ENCODE data around the gene NGRN. TPM values are rescaled to one million over a fixed set of nuclear protein-coding genes. Genes with fewer than 3 reads are reported as not detected.
A peak's percentile ranks its signal among the peaks of the same experiment; 100 is the strongest.
"Not testable (repeated sequence)": the region's sequence is repeated elsewhere in the genome, so short reads cannot be mapped to it uniquely, and the experiment has no call there.

The NGRN gene
- total RNA-seq, 3 donors from 2014 or later = 41.7 to 111 (median 54.1) TPM

DNA sequence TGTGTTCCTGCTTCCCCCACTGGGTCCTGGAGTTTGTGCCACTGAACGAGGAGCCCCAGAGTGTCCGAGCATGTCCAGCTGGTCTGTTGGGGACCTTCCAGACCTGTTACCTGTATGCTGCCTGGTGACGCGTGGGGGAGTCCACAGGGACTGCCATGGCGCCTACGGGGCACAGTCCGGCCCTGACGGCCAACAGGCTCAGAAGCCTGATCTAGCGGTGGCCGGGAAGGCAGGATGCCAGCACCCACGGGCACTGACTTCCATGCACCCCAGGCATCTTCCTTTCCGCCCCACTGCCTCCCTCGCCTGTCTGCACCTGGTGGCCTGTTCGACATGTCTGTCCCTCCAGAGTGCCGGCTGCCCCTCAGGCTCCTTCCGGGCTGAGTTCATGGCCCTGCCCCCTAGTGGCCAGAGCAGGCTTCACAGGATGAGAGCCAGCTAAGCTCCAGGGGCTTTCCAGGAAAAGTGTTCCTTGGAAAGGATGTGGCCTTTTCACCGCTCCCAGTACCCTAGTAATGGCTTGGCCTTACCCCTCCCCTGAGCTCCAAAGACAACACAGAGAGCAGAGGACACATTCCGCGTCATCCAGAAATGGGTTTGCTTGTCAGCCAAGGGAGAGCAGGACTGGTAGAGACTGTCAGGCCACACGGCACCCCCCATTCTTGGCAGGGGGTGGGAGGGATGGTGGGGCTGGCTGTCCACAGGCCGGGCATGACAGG lies 35.7 kb downstream of the NGRN start:
- DNase-seq (peak; percentile 67 to 78 (median 74)), ATAC-seq (peak; percentile 72)
- Histone ChIP-seq H3K9me3 (no peaks in the 10 kb centered on the region), H3K36me3 (ENCODE audit: low read depth) (no peaks in the 10 kb centered on the region), H3K4me1 (ENCODE audit: low read depth) (no peaks in the 10 kb centered on the region), H3K4me3 (no peak overlapping the region)
- intact Hi-C loops (cut with DNase I, micrococcal nuclease) = no loop called here
- TF ChIP-seq, protein P1, sequence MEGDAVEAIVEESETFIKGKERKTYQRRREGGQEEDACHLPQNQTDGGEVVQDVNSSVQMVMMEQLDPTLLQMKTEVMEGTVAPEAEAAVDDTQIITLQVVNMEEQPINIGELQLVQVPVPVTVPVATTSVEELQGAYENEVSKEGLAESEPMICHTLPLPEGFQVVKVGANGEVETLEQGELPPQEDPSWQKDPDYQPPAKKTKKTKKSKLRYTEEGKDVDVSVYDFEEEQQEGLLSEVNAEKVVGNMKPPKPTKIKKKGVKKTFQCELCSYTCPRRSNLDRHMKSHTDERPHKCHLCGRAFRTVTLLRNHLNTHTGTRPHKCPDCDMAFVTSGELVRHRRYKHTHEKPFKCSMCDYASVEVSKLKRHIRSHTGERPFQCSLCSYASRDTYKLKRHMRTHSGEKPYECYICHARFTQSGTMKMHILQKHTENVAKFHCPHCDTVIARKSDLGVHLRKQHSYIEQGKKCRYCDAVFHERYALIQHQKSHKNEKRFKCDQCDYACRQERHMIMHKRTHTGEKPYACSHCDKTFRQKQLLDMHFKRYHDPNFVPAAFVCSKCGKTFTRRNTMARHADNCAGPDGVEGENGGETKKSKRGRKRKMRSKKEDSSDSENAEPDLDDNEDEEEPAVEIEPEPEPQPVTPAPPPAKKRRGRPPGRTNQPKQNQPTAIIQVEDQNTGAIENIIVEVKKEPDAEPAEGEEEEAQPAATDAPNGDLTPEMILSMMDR (IDR thresholded peaks at IDR 0.05) = peak; percentile 85

DNA sequence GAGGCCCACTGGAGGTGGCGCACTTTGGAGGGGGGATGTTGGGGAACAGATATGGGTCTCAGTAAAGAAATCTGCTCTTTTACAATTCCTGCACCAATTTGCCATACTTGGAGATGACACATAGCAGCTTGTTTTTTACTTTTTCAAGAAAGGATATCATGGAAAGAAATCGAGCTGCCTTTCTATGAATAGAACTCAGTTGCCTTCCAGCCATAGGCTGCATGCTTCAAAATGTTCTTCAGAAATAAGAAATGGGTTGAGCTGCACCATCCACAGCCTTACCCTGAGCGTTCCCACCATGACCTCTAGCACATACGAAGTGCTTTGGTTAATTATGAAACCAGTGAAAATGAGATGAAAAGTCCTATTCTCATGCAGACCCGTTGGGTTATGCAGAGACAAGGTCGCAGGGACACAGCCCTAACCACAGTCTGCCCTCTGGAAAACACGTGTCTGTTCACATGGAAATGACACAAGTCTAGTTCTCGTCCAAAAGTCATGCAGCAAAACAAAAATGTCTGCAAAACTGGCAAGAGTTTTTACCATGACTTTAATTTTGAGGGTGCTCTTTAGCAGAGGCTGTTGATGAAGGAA lies 36.3 kb downstream of the NGRN start:
- H3K36me3 ChIP-seq (ENCODE audit: low read depth) = no peaks in the 10 kb centered on the region
- intact Hi-C loops (cut with DNase I, micrococcal nuclease) = no loop called here
- H3K4me1 ChIP-seq (ENCODE audit: low read depth) = no peaks in the 10 kb centered on the region
- DNase-seq (no peak), ATAC-seq (no peak)
- no peak overlapping the region for H3K4me3 ChIP-seq
- H3K9me3 ChIP-seq = no peaks in the 10 kb centered on the region
- TF ChIP-seq, protein P1 (IDR thresholded peaks at IDR 0.05) = no peak

DNA sequence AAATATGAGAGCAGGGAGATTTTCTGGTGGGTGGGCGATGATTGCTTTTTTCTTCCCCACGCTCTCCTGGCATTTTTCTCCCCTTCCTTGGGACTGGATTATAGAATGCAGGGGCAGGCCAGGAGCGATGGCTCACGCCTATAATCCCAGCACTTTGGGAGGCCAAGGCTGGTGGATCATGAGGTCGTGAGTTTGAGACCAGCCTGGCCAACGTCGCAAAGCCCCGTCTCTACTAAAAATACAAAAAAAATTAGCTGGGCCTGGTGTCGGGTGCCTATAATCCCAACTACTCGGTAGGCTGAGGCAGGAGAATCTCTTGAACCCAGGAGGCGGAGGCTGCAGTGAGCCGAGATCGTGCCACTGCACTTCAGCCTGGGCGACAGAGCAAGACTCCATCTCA lies 39.9 kb downstream of the NGRN start:
- H3K9me3 ChIP-seq; H3K4me3 ChIP-seq; H3K4me1 ChIP-seq (ENCODE audit: low read depth); ATAC-seq; intact Hi-C loops (cut with DNase I, micrococcal nuclease); H3K36me3 ChIP-seq (ENCODE audit: low read depth); DNase-seq: not testable (repeated sequence)

DNA sequence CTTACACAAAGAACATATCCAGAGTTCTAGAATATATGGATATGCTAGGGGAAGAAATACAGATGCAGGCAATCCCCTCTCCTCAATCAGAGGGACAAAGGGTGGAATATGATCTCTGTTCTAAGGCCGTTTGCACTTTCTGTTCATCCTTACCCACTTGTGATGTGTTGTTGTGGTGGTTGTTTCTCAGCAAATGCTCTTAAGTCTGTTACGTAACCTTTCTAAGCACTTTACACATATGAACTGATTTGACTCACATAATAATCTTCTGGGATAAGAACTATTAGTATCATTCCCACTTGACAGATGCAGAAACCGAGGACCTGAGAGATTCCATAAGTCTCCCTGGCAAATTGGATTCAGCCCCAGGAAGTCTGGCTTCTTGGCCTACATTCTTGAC lies 40.5 kb downstream of the NGRN start:
- TF ChIP-seq, protein P1 (IDR thresholded peaks at IDR 0.05) = no peak
- H3K4me1 ChIP-seq (ENCODE audit: low read depth) = no peaks in the 10 kb centered on the region
- no peak overlapping the region for H3K4me3 ChIP-seq
- H3K36me3 ChIP-seq (ENCODE audit: low read depth) = no peaks in the 10 kb centered on the region
- intact Hi-C loops (cut with DNase I, micrococcal nuclease) = no loop called here
- no peaks in the 10 kb centered on the region for H3K9me3 ChIP-seq
- no peak for DNase-seq
- ATAC-seq = no peak

DNA sequence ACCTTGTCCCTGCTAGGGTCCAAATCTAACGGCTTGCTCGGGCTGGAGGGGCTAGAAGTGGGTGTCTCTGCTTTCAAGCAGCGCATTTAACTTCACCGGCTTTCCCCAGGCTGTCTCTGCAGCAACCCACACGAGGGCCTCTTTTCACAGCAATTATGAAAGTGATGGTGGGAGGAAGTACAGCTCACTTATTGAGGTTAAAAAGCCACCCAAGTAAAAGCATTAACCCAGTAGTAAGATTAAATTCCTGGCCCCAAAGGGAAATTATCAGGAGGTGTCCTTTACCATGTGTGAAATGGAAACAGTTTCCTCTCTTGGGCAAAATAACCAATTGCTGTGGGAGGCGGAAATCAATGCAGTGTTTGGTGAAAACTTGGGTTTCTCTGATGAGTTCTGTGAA lies 41.1 kb downstream of the NGRN start:
- TF ChIP-seq, protein P1 (IDR thresholded peaks at IDR 0.05) = no peak
- Histone ChIP-seq H3K36me3 (ENCODE audit: low read depth) (no peaks in the 10 kb centered on the region), H3K4me1 (ENCODE audit: low read depth) (no peaks in the 10 kb centered on the region), H3K9me3 (no peaks in the 10 kb centered on the region), H3K4me3 (no peak overlapping the region)
- intact Hi-C loops (cut with DNase I, micrococcal nuclease) = no loop called here
- ATAC-seq (peak; percentile 50), DNase-seq (no peak)

DNA sequence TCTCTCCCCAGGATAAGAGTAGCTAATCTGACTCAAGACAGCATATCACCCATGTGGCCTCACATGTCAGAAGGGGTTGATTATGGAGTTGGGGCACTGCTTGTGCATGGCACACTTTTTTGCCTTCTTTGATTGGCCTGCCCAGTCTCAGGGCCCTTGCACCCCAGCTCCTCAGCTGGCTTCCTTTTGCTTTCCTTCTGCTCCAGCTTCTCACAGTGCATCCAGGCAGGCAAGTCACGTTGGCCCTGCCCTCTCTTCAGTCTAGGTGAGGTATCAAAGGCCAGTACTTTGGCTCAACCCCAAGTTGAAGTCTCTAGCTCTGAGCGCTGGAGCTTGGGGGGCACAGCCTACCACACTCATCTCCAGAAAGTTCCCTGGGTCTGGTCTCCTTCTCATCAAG lies 42.2 kb downstream of the NGRN start:
- DNase-seq (no peak), ATAC-seq (no peak)
- no peaks in the 10 kb centered on the region for H3K9me3 ChIP-seq
- TF ChIP-seq, protein P1 (IDR thresholded peaks at IDR 0.05) = no peak
- H3K36me3 ChIP-seq (ENCODE audit: low read depth) = no peaks in the 10 kb centered on the region
- H3K4me3 ChIP-seq = no peak overlapping the region
- no peaks in the 10 kb centered on the region for H3K4me1 ChIP-seq (ENCODE audit: low read depth)
- intact Hi-C loops (cut with DNase I, micrococcal nuclease) = no loop called here

Measured in mucosa of descending colon (tissue), 3 donors.